ENCODE results near the gene IMPDH1.

The IMPDH1 gene

GRCh38 chr7:128385988-128386925 lies 23.5 kb downstream of the IMPDH1 start:
- no peak for DNase-seq

GRCh38 chr7:128384726-128385125 lies 25.1 kb downstream of the IMPDH1 start:
- DNase-seq = no peak

- DNase-seq = peak; percentile 34
Observed at GRCh38 chr7:128383776-128384175, 26.0 kb downstream of the IMPDH1 start.

GRCh38 chr7:128381161-128381821 lies 28.5 kb downstream of the IMPDH1 start:
- peak; percentile 43 for DNase-seq

GRCh38 chr7:128380483-128381106 lies 29.2 kb downstream of the IMPDH1 start:
- no peak for DNase-seq

GRCh38 chr7:128379900-128380479 lies 29.8 kb downstream of the IMPDH1 start:
- DNase-seq = no peak

GRCh38 chr7:128378637-128379036 lies 31.1 kb downstream of the IMPDH1 start:
- no peak for DNase-seq

- DNase-seq = no peak
Observed at GRCh38 chr7:128376077-128376476, 33.7 kb downstream of the IMPDH1 start.

GRCh38 chr7:128374041-128374440 lies 35.7 kb downstream of the IMPDH1 start:
- DNase-seq = no peak

GRCh38 chr7:128373606-128374005 lies 36.2 kb downstream of the IMPDH1 start:
- no peak for DNase-seq

GRCh38 chr7:128370491-128370890 lies 39.3 kb downstream of the IMPDH1 start:
- DNase-seq = no peak

GRCh38 chr7:128366986-128367385 lies 42.8 kb downstream of the IMPDH1 start:
- DNase-seq = no peak

- no peak for DNase-seq
Observed at GRCh38 chr7:128366300-128366699, 43.5 kb downstream of the IMPDH1 start.

- no peak for DNase-seq
Observed at GRCh38 chr7:128365432-128365831, 44.4 kb downstream of the IMPDH1 start.

- no peak for DNase-seq
Observed at GRCh38 chr7:128364166-128364870, 45.5 kb downstream of the IMPDH1 start.

- DNase-seq = no peak
Observed at GRCh38 chr7:128363261-128363721, 46.5 kb downstream of the IMPDH1 start.

- no peak for DNase-seq
Observed at GRCh38 chr7:128362670-128363069, 47.1 kb downstream of the IMPDH1 start.

GRCh38 chr7:128361411-128362379 lies 48.1 kb downstream of the IMPDH1 start, which contains the start of gene PRRT4:
Gene PRRT4 (minus strand): TSS chr7:128361690.
- peak; percentile 82 for DNase-seq

- DNase-seq = no peak
Observed at GRCh38 chr7:128360359-128360678, 49.5 kb downstream of the IMPDH1 start.

GRCh38 chr7:128359939-128360338 lies 49.8 kb downstream of the IMPDH1 start:
- no peak for DNase-seq

GRCh38 chr7:128359336-128359735 lies 50.4 kb downstream of the IMPDH1 start:
- DNase-seq = no peak

Data from NCI-H69 (cell line).